Panc1 (cell line): ENCODE data around the gene DTWD1. TPM values are rescaled to one million over a fixed set of nuclear protein-coding genes. Genes with fewer than 3 reads are reported as not detected.

Source experiments
- ATAC-seq: fragments of 200-7000 bp; cut with Tn5 transposase; 2 replicates; pipeline ENCODE4 v1.9.1; 2020; ENCODE audit warnings: mild to moderate bottlenecking, moderate library complexity
- BruUV-seq: library from RNA; stranded (reverse); fragments of 400-500 nt; replicated peaks from 2 replicates; lab custom pipeline; 2021; lab: Mats Ljungman, UMichigan
- CTCF ChIA-PET: fragments of 300-600 bp; sonication (Branson Sonifier 250); formaldehyde crosslinking; loops from one replicate; lab custom pipeline; 2022; ENCODE audit warnings: antibody characterized with exemption; lab: Charles Lee
- POLR2A ChIA-PET: fragments of 300-600 bp; sonication (Branson Sonifier 250); formaldehyde crosslinking; loops from one replicate; lab custom pipeline; 2022; ENCODE audit warnings: antibody characterized with exemption; lab: Charles Lee
- DNase-seq: peaks from one replicate; pipeline ENCODE4 v3.0.0-alpha.2; 2010; ENCODE audit warnings: low read depth, low spot score
- H3K27ac ChIP-seq: 2 replicates; pipeline ENCODE4 v1.5.1; 2011; ENCODE audit warnings: mild to moderate bottlenecking, low read length, inconsistent platforms
- H3K27me3 ChIP-seq: fragments of 200-500 bp; sonication (Bioruptor generic); 2 replicates; pipeline ENCODE4 v1.6.0; 2014; ENCODE audit warnings: low read length, inconsistent platforms; ENCODE audit not compliant: control insufficient read depth, insufficient read depth
- H3K36me3 ChIP-seq: fragments of 200-500 bp; sonication (Bioruptor generic); 2 replicates; pipeline ENCODE4 v1.5.1; 2014; ENCODE audit warnings: inconsistent platforms, mild to moderate bottlenecking, low read length, moderate library complexity; ENCODE audit not compliant: control insufficient read depth, insufficient read depth
- H3K4me1 ChIP-seq: 2 replicates; pipeline ENCODE4 v1.5.1; 2011; ENCODE audit warnings: inconsistent platforms, mild to moderate bottlenecking, low read length, moderate library complexity; ENCODE audit not compliant: control insufficient read depth, insufficient read depth
- H3K4me3 ChIP-seq, 2 experiments: 2 replicates each; pipeline ENCODE4 v1.5.1; 2011 to 2012; ENCODE audit warnings: low read depth in 2 of 2, low read length in 2 of 2, mild to moderate bottlenecking in 2 of 2, inconsistent platforms in 1 of 2, moderate library complexity in 1 of 2
- H3K9me3 ChIP-seq: fragments of 200-500 bp; sonication (Bioruptor generic); 2 replicates; pipeline ENCODE4 v1.5.1; 2014; ENCODE audit warnings: low read depth, mild to moderate bottlenecking, inconsistent platforms, low read length, moderate library complexity; ENCODE audit not compliant: control insufficient read depth, insufficient read depth
- CTCF ChIP-seq: fragments of 450-650 bp; IDR thresholded peaks from 2 replicates; pipeline ENCODE4 v1.5.1; 2017; ENCODE audit warnings: mild to moderate bottlenecking
- POLR2AphosphoS5 ChIP-seq: IDR thresholded peaks from 2 replicates; pipeline ENCODE4 v1.6.1; 2012; ENCODE audit warnings: mild to moderate bottlenecking, low read depth, low read length, moderate library complexity
- REST ChIP-seq, 2 experiments: IDR thresholded peaks; 2 replicates each; pipeline ENCODE4 v1.6.1; 2011 to 2012; ENCODE audit warnings: low read depth in 2 of 2, control low read depth in 1 of 2, low read length in 1 of 2, mild to moderate bottlenecking in 1 of 2, moderate library complexity in 1 of 2; ENCODE audit not compliant: insufficient read depth in 1 of 2
- SIN3A ChIP-seq: IDR thresholded peaks from 2 replicates; pipeline ENCODE4 v1.6.1; 2012; ENCODE audit warnings: low read depth, mild to moderate bottlenecking, low read length, moderate library complexity, borderline replicate concordance; ENCODE audit not compliant: insufficient read depth
- TCF7L2 ChIP-seq: IDR thresholded peaks from 2 replicates; pipeline ENCODE4 v1.6.1; 2011; ENCODE audit warnings: mild to moderate bottlenecking, low read depth, low read length, inconsistent platforms
- in situ Hi-C: cut with HindIII; loops from 2 replicates; pipeline ENCODE4 v1.10.0; 2016; ENCODE audit warnings: low sequenced_read_pairs, low pct_unique_long_range_greater_than_20kb
- intact Hi-C: fragments of 100-400 bp; cut with micrococcal nuclease; formaldehyde crosslinking; loops from one replicate; pipeline ENCODE4 v1.10.0; 2022; ENCODE audit not compliant: unreplicated experiment
- total RNA-seq: library from RNA; stranded (reverse); gene quantifications from one replicate; pipeline ENCODE4 v1.2.1, GENCODE V29; 2021; ENCODE audit not compliant: unreplicated experiment

The DTWD1 gene
- total RNA-seq, 1 experiment from 2014 or later = 19.8 TPM

- H3K4me3 ChIP-seq = no peak overlapping the region
- no peaks in the 10 kb centered on the region for H3K4me1 ChIP-seq
- H3K36me3 ChIP-seq = no peaks in the 10 kb centered on the region
- TF ChIP-seq TCF7L2 (no peak), POLR2AphosphoS5 (no peak), REST (IDR thresholded peaks at IDR 0.05; ENCODE audit: insufficient read depth in 1 of 2, low read depth in 2 of 2, low read length in 1 of 2) (no peak), CTCF (no peak), SIN3A (no peak)
- ATAC-seq (no peak), DNase-seq (no peak)
- POLR2A ChIA-PET = no interaction called here
- no peak overlapping the region for H3K27ac ChIP-seq
- CTCF ChIA-PET = no interaction called here
- BruUV-seq = no TSS peak
- in situ Hi-C loops (no loop called here), intact Hi-C loops (no loop called here)
- H3K27me3 ChIP-seq = no peaks in the 10 kb centered on the region
- H3K9me3 ChIP-seq = no peaks in the 10 kb centered on the region
These were observed 65.8 kb downstream of the DTWD1 start for GRCh38 chr15:49686599-49686998.

- CTCF ChIA-PET = no interaction called here
- TF ChIP-seq TCF7L2 (no peak), REST (IDR thresholded peaks at IDR 0.05; ENCODE audit: insufficient read depth in 1 of 2, low read depth in 2 of 2, low read length in 1 of 2) (no peak), SIN3A (no peak), POLR2AphosphoS5 (no peak), CTCF (no peak)
- in situ Hi-C loops = no loop called here
These were observed 67.4 kb downstream of the DTWD1 start for GRCh38 chr15:49688135-49688790.

More at GRCh38 chr15:49688135-49688790, 67.4 kb downstream of the DTWD1 start:
- Histone ChIP-seq H3K9me3 (no peaks in the 10 kb centered on the region), H3K36me3 (no peaks in the 10 kb centered on the region), H3K27me3 (peaks cover 2% of the 10 kb centered on the region; the same call in 1 of the 2 replicates), H3K4me3 (no peak overlapping the region), H3K27ac (no peak overlapping the region), H3K4me1 (no peaks in the 10 kb centered on the region)
- no peak for ATAC-seq
- no peak for DNase-seq
- intact Hi-C loops = no loop called here
- POLR2A ChIA-PET = no interaction called here
- BruUV-seq = no TSS peak
